ENCODE measurements around the gene HSD3B7. TPM values are rescaled to one million over a fixed set of nuclear protein-coding genes. Genes with fewer than 3 reads are reported as not detected.
"Not testable (repeated sequence)": the region's sequence is repeated elsewhere in the genome, so short reads cannot be mapped to it uniquely, and the experiment has no call there.

Gene HSD3B7
- total RNA-seq (2014; rRNA removed; shearing (Covaris generic); ENCODE audit: low replicate concordance) = 2.1 and 5.0 TPM in 2 replicates

- Histone ChIP-seq H3K4me3 (0 out of 2 replicates have a peak within 1 kb of the TSS, but pooled peaks have one; percentile 11), H3K36me3 (peaks cover 52% of the 10 kb centered on the region), H3K9me3 (no peaks in the 10 kb centered on the region), H3K27me3 (no peaks in the 10 kb centered on the region)
- DNase-seq = peak; percentile 84
Observed at GRCh38 chr16:30984669-30985400, at the start of gene HSD3B7. TSS of gene HSD3B7 (plus strand) at chr16:30985207. CDS start at chr16:30985659, 452 bp downstream.

GRCh38 chr16:30937692-30938091 is 47.3 kb upstream of the HSD3B7 start:
- no peak overlapping the region for H3K4me3 ChIP-seq
- H3K9me3 ChIP-seq = no peaks in the 10 kb centered on the region
- H3K36me3 ChIP-seq = peaks cover 64% of the 10 kb centered on the region
- no peak for DNase-seq
- no peaks in the 10 kb centered on the region for H3K27me3 ChIP-seq

GRCh38 chr16:30939571-30939970 is 45.4 kb upstream of the HSD3B7 start:
- H3K4me3 ChIP-seq, H3K9me3 ChIP-seq, DNase-seq: not testable (repeated sequence)

GRCh38 chr16:30941600-30942425 is 43.2 kb upstream of the HSD3B7 start:
- no peaks in the 10 kb centered on the region for H3K9me3 ChIP-seq
- H3K36me3 ChIP-seq = peaks cover 61% of the 10 kb centered on the region
- H3K27me3 ChIP-seq = no peaks in the 10 kb centered on the region
- DNase-seq = peak; percentile 63
- H3K4me3 ChIP-seq = no peak overlapping the region

More at GRCh38 chr16:30939571-30939970, 45.4 kb upstream of the HSD3B7 start:
- not testable (repeated sequence) for H3K27me3 ChIP-seq
- H3K36me3 ChIP-seq = peaks cover 71% of the 10 kb centered on the region

- H3K4me3 ChIP-seq = no peak overlapping the region
- no peak for DNase-seq
- H3K9me3 ChIP-seq = no peaks in the 10 kb centered on the region
- no peaks in the 10 kb centered on the region for H3K27me3 ChIP-seq
- peaks cover 61% of the 10 kb centered on the region for H3K36me3 ChIP-seq
Observed at GRCh38 chr16:30942426-30942806, 42.6 kb upstream of the HSD3B7 start.

- no peak overlapping the region for H3K4me3 ChIP-seq
- H3K36me3 ChIP-seq = peaks cover 52% of the 10 kb centered on the region
- no peak for DNase-seq
- no peaks in the 10 kb centered on the region for H3K9me3 ChIP-seq
- H3K27me3 ChIP-seq = no peaks in the 10 kb centered on the region
Observed at GRCh38 chr16:30944352-30944751, 40.7 kb upstream of the HSD3B7 start.

GRCh38 chr16:30946671-30947540 is 38.1 kb upstream of the HSD3B7 start:
- Histone ChIP-seq H3K27me3 (no peaks in the 10 kb centered on the region), H3K36me3 (peaks cover 32% of the 10 kb centered on the region), H3K4me3 (no peak overlapping the region), H3K9me3 (no peaks in the 10 kb centered on the region)
- no peak for DNase-seq

- Histone ChIP-seq H3K4me3 (no peak overlapping the region), H3K27me3 (no peaks in the 10 kb centered on the region), H3K36me3 (peaks cover 27% of the 10 kb centered on the region), H3K9me3 (no peaks in the 10 kb centered on the region)
- no peak for DNase-seq
Observed at GRCh38 chr16:30947541-30947858, 37.5 kb upstream of the HSD3B7 start.

- DNase-seq = peak; percentile 68
- peak overlapping the region; percentile 58; the same call in 1 of the 2 replicates for H3K4me3 ChIP-seq
- no peaks in the 10 kb centered on the region for H3K9me3 ChIP-seq
- H3K36me3 ChIP-seq = peaks cover 21% of the 10 kb centered on the region
- H3K27me3 ChIP-seq = no peaks in the 10 kb centered on the region
Observed at GRCh38 chr16:30947859-30948666, 36.9 kb upstream of the HSD3B7 start.

- Histone ChIP-seq H3K27me3 (no peaks in the 10 kb centered on the region), H3K9me3 (no peaks in the 10 kb centered on the region), H3K36me3 (peaks cover 16% of the 10 kb centered on the region), H3K4me3 (peak within 1 kb of the TSS; percentile 58)
- peak; percentile 61 for DNase-seq
Observed at GRCh38 chr16:30948667-30949649, 36.0 kb upstream of the HSD3B7 start, which contains the start of gene ORAI3. TSS of gene ORAI3 (plus strand) at chr16:30949068. CDS start at chr16:30949290, 222 bp downstream.

GRCh38 chr16:30949650-30950515 is 35.1 kb upstream of the HSD3B7 start:
- no peaks in the 10 kb centered on the region for H3K27me3 ChIP-seq
- DNase-seq = peak; percentile 77
- H3K4me3 ChIP-seq = peak overlapping the region; percentile 58
- H3K36me3 ChIP-seq = peaks cover 9% of the 10 kb centered on the region
- no peaks in the 10 kb centered on the region for H3K9me3 ChIP-seq

- Histone ChIP-seq H3K9me3 (no peaks in the 10 kb centered on the region), H3K27me3 (no peaks in the 10 kb centered on the region), H3K4me3 (no peak overlapping the region), H3K36me3 (peaks cover 6% of the 10 kb centered on the region; the same call in 1 of the 2 replicates)
- no peak for DNase-seq
Observed at GRCh38 chr16:30950516-30951065, 34.4 kb upstream of the HSD3B7 start.

GRCh38 chr16:30951193-30951592 is 33.8 kb upstream of the HSD3B7 start:
- Histone ChIP-seq H3K9me3 (no peaks in the 10 kb centered on the region), H3K27me3 (no peaks in the 10 kb centered on the region), H3K36me3 (peaks cover 6% of the 10 kb centered on the region; the same call in 1 of the 2 replicates), H3K4me3 (no peak overlapping the region)
- no peak for DNase-seq

GRCh38 chr16:30951750-30952149 is 33.3 kb upstream of the HSD3B7 start:
- Histone ChIP-seq H3K27me3 (no peaks in the 10 kb centered on the region), H3K36me3 (peaks cover 5% of the 10 kb centered on the region; the same call in 1 of the 2 replicates), H3K9me3 (no peaks in the 10 kb centered on the region), H3K4me3 (no peak overlapping the region)
- peak; percentile 88 for DNase-seq

All from MG63 (cell line).